Esophagus mucosa (tissue), 1 donor: ENCODE measurements around the gene UTS2B. TPM values are rescaled to one million over a fixed set of nuclear protein-coding genes. Genes with fewer than 3 reads are reported as not detected.

ENCODE experiments used
- ATAC-seq: fragments of 200-7000 bp; cut with Tn5 transposase; one replicate; pipeline ENCODE4 v1.9.1; 2020
- total RNA-seq: library from RNA; stranded (reverse); gene quantifications from one replicate; pipeline ENCODE4 v1.2.4, GENCODE V29; 2023
- donor health status: DM: yes; HTN: yes; CAD: no.

Gene UTS2B
- total RNA-seq, 1 donor from 2014 or later, result not detected

DNA sequence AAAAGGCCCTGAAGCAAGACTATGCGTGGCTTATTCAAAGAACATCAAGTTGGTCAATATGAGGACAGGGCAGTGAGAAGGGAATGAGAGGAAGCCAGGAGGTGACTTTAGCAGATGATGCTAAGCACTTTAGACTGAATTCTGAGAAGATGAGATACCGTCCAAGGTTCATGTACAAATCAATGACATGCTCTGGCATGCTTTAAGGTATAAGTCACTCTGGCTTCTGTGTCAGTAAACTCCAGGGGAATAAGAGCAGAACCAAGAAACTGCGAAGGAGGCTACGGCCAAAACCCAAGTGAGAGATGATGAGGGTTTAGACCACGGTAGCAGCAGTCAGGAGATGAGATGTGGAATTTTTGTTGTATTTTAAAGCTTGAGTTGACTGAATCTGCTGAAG lies 10.0 kb downstream of the UTS2B start:
- ATAC-seq, result peak; percentile 20

DNA sequence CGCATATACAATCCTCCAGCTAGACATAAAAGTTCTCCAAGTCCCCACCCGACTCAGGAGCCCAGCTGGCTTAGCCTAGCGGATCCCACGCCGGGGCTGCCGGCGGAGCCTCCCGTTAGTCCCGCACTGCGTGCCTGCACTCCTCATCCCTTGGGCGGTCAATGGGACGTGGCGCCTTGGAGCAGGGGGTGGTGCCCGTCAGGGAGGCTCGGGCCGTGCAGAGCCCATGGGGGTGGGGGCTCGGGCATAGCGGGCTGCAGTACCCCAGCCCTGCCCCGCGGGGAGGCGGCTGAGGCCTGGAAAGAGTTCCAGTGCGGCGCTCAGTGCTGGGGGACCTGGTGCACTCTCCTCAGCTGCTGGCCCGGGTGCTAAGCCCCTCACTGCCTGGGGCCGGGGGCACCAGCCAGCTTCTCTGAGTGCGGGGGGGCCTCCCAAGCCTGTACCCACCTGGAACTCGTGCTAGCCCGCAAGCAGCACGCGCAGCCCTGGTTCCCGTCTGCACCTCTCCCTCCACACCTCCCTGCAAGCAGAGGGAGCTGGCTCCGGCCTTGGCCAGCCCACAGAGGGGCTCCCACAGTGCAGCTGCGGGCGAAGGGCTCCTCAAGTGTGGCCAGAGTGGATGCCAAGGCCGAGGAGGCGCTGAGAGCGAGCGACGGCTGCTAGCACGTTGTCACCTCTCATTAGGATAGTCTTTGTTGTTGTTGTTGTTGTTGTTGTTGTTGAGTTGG lies 13.3 kb downstream of the UTS2B start:
- no peak for ATAC-seq

DNA sequence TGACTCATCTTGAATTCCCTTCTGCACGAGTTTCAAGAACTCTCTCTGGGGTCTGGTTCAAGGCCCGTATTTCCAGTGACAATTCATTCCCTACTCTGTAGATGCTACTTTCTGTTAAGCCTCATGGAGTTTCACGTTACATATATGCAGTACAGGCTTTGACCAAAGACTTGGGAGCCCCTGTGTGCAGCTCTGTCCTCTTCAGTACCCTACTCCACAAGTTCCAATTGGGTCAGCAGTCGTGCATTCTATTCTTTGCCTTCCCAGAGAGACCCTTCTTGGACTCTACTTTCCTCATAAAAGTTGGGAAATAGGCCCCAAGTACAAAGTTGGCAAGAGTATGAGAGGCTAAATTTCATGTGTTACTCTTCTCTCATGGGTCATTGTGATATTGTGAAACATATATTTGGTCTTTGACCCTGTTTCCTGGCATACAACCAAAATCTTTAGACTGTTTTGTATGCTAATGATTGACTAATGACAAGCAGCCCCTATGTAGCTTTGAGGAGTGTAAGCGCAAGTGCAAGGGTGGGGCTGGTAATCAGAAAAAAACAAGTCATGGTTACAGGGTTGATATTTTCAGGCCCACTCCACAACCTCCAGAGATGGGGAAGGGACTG lies 16.1 kb downstream of the UTS2B start:
- no peak for ATAC-seq

DNA sequence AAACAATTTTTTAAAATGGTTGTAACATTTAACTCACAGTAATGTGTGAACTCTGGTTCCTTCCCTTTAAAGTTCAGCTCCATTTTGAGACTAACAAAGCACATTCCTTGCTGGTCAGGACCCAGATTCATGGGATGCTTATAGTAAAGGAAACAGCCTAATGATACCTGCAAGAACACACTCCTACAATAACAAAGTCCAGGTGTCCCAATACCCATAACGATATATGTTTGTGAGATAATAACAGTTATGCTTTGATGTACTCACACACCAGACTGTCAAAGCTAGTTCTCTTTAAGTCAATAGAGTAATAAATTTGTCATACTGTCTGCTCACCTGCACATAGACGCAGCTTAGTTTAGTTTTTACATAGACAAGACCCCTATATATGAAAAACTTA lies 17.0 kb downstream of the UTS2B start:
- no peak for ATAC-seq

DNA sequence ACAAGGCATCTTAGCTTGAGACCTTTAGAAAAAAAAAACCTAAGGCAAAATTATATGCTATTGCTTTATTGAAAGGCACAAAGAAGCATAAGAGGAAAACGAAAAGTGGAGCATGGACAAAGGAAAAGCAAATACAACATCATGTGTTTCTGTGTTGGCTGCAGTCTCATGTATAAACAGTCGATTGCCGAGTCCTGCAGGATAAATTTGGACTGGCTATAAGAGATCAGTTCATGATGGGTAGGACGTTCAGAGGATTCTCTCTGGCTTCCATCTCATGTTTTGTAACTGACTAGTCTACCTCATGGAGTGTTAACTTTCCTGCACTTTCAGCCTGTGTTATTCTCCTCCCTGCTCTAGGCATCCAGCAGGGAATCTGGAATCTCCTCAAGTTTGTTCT lies 23.0 kb downstream of the UTS2B start:
- no peak for ATAC-seq

DNA sequence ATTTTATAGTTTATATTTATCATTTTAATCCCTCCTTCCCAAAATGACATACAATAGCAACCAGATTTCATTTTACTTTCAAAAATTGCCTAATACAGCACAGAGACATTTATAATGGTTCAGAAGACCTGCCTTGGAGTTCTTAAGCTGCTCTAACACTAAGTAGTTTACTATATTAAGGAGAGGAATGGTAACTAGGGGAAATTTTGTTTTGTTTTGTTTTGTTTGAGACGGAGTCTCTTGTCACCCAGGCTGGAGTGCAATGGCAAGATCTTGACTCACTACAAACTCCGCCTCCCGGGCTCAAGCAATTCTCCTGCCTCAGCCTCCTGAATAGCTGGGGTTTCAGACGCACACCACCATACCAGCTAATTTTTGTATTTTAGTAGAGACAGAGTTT lies 23.9 kb downstream of the UTS2B start:
- ATAC-seq, result no peak

DNA sequence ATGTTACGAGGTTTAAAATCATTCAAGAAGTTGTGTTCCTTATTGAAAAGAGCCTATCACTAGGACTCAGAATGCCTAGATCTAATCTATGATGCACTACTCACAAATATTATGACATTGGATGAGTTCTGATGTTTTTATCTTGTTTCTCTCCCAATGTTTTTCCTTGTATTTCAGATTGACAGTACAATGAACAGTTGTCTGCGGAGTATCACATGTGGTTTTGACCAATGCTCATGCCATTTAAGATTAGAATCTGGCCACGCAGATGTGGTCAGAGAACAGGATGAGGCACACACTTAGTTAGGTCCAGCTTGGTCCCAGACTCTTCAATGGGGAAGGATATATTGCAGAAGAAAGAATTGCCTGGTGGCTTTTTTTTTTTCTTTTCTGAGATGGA lies 26.7 kb downstream of the UTS2B start:
- ATAC-seq, result no peak

DNA sequence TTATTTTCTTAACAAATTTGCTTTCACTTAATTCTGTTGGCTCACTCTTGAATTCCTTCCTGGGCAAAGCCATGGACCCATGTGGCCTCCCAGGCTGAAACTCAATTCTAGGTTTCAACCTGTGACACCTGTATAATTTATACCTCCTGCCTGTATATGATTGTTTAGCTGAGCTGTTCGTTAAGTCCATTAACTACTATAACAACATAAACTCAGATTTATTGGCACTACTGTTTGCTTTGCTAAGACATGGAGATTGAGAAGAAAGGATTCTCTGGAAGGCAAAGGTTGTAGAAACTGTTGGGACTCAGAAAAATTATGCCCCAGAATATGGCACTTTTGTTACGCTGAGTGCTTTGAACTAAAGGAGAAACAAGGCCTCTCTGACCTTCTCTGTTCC lies 27.9 kb downstream of the UTS2B start:
- no peak for ATAC-seq

DNA sequence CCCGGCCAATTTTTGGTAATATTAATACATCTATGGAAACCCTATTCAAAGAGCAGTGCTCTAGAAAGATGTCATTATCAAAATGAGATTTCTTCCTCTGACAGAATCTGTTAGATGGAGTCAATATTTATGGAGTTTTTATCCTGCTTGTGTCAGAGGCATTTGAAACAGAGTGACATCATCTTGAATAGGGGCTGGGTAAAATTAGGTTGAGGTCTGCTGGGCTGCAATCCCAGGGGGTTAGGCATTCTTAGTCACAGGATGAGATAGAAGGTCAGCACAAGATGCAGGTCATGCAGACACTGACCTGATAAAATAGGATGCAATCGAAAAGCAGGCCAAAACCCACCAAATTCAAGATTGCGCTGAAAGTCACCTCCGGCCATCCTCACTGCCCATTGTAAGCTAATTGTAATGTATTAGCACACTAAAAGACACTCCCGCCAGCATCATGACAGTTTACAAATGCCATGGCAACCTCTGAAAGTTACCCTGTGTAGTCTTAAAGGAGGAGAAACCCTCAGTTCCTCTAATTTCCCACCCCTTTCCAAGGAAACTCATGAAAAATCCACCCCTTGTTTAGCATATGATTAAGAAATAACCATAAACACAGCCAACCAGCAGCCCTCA lies 28.4 kb downstream of the UTS2B start:
- no peak for ATAC-seq

DNA sequence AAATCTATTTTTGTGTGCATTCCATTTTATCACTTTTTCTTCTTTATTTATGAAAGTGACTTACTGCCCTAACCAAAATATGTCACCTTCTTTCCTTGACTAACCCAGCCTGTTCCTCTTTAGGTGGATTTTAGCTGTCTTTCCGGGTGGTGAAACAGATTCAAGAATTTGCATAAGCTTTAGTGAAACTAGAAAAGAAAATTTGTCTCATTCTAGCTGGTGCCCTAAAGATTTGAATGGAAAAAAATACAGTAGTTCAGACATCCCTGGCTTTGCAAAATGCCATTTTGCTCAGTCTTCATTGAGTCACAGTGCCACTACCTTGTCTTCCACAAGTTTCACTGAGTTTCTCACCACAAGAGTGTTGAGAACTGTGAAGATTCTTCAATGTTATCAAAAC lies 29.3 kb downstream of the UTS2B start:
- peak; percentile 18 for ATAC-seq

DNA sequence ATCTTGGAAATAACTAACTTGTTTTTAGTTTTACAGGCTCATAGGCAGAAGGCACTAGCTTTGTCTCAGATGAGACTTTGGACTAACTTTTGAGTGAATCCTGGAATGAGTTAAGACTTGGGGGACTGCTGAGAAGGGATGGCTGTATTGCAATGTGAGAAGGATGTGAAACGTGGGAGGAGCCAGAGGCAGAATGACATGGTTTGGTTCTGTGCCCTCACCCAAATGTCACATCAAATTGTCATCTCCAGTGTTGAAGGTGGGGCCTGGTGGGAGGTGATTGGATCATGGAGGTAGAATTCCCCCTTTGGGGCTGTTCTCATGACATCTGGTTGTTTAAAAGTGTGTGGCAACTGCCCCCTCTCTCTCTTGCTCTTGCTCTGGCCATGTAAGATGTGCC lies 29.9 kb downstream of the UTS2B start:
- ATAC-seq, result no peak

DNA sequence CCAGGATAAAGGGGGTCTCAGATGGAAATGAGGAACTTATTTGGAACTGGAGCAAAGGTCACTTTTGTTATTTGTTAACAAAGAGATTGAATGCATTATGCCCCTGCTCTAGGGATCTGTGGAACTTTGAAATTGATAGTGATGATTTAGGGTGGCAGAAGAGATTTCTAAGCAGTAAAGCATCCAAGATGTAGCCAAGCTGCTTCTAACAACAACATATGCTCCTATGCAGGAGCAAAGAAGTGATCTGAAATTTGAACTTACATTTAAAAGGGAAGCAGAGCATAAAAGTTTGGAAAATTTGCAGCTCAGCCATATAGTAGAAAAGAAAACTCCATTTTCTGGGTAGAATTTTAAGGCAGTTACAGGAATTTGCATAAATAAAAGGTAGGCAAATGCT lies 31.5 kb downstream of the UTS2B start:
- ATAC-seq, result no peak

DNA sequence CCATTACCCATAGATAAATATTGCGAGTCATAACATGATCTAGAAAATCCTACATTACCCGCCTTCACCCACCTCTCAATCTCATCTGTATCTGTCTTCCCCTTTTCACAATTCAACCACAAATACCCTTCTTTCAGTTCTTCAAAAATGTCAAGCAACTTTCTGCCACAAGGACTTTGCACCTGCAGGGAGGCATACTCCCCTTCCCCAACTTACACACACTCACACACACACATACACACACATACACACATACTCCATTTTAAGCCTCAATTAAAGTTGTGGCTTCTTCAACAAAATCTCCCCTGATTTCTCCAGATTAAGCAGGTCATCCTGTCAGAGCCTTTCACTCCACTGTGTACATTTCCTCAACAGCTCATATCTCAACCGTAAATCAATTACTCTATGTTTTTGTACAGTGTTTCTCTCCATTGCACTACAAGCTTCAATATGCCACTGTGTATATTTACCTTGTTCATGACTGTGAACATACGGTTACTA lies 34.2 kb downstream of the UTS2B start:
- peak; percentile 60 for ATAC-seq

DNA sequence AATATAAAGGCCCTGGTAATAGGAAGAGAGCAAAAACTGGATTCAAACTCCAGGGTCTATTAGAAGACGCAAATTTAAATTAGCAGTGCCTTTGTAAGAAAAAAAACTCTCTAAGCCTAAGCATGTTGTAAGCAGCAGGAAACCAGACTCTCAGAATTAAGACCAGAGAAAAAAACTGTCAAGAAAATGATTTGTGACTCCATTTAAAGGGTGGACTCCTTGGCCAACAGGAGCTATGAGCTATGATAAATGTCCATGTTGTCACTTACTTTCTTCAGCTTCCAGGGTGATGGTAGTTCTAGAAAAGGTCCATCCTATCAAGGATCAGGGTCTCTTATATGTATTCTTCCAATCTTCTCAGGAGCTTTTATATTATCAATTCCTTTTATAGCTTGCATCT lies 36.0 kb downstream of the UTS2B start:
- no peak for ATAC-seq

DNA sequence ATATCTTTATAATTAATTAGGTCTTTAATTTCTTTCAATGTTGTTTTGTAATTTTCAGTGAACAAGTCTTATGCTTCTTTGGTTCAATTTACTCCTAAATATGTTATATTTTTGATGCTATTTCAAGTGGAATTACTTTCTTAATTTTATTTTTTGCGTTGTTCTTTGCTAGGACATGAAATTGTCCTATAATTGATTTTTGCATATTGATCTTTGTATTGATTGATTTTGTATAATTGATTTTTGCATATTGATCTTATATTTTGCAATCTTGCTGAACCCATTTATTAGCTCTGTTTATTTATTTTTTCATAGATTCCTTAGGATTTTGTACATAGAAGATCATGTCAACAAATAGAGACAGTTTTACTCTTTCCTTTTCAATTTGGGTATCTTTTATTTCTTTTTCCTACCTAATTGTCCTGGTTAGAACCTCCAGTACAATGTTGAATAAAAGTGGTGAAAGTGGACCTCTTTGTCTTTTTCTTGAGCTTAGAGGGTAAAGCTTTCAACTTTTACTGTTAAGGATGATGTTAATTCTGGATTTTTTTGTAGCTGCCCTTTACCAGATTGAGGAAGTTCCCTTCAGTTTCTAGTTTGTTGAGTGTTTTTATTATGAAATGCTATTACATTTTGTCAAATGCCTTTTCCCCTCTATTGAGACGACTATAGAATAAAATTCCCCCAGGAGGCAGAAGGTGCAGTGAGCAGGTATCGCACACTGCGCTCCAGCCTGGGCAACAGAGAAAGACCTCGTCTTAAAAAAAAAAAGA lies 37.9 kb downstream of the UTS2B start:
- no peak for ATAC-seq

DNA sequence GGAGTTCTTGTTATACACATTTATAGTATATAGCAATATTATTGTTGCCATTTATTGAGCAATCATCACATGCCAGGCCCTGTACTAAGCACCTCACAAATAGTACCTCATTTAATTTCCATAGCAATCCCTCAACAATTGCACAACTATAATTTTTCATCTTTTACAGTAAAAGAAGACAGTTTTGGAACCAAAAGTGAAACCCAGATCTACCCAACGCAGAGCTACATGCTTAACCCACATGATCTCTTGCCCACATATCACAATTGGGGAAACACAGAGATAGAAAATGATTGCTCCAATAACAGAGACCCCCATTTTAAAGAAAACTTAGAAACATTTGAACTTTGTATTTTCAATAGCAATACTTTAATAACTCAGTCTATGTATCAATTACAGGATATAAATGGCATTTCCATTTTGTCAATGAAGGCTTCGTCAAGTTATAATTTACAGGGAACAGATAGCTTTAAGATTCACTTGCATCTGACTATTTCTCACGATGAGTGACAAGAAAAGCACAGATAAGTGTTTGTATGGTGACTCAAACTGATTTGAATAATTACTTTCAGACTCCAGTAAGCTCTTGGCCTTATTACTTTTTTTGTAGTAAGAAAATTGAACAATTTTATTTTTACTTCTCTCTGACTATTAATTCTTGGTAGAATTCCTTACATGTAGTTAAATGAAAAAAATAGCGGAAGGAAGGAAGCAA lies 39.9 kb downstream of the UTS2B start:
- peak; percentile 45 for ATAC-seq

DNA sequence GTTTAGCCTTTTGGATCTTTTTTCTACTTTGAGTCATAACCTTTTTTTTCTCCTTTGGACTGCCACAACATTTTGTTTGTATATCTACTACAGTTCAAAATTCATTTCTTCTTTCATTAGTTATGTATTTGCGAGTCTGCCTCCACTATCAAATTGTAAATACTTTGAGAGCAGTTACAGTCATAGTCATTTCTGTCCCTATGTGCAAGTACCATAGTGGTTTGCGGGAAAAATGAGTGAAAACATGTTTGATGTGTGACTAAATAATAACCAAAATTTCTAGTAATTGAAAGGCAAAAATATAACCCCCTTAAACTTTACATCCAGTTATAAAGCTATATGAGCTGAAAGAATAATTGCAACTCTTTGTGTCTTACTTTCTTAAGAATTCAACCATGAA lies 46.9 kb downstream of the UTS2B start:
- ATAC-seq, result no peak

DNA sequence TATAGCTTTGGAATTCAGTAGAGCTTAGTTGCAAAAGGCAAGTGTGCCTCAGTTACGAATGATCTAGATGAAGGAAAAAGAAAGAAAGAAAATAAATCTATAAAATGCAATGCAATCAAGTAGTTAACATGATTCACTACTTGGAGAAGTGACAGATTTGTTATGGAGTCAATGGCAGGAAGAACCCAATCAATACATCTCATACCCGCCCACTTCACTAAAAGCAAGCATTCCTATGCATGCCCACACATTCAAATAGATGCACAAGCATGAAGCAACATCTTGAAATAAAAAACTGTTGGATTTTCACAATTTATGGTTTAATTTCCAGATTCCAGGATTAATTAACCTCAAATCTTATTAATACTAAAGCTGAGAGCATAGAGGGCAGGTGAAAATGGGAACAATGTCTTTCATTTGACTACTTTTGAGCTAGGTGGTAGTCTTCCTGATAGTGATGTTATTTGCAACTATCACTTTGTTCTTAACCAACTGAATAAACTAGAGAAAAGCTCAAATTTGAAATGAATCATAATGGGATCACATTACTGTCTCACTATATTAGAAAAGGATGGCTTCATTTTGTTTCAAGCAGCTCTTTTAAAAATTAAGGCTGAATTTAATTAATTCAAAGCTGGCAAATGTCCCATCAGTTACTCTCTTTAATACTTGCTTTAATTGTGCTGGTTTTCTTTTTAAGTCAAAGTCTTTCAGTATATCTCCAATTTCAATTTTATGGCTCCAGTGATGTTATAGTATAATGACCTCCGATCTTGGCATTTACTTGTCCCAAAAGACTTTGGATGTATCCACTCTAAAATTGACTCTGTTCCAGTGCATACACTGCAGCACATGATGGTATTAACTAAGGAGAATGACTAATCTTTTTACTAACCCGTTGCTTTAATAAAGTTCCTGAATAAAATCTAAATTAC lies 47.8 kb downstream of the UTS2B start:
- no peak for ATAC-seq

DNA sequence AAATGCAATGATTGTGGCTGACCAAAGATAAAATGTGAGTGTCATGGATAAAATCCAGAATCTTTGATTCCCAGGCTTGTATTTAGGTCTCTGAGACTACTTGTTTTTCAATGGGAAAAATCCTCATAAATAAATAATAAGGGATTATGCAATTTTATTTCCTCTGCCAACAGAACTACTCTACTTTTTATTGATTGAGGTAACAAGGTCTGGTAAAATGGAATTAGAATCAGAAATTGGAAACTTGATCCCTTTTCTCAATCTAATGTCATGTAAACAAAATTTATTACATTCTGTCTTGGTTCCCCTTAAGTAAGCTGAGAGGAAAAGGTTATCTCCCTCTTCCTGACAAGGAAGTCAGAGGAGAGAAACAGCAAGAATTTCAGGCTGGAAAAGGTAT lies 49.4 kb downstream of the UTS2B start:
- no peak for ATAC-seq

DNA sequence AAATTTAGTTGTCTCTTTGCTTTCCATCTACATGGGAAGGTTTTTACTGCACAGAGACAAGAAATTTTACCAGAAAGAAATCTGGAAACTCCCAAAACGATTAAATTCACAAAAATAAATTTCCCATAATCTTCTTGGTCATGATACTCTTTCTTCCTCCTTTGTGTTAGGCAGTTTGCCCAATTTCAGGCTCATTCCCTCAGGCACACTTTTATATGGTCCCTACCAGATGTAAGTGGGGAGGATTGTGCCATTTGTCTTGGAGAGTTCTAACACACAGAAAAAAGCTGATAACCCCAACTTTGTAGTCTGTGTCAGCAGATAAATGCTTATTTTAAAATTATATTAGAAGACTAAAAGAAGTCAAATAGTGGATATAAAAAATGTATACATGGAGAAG lies 50.2 kb downstream of the UTS2B start:
- ATAC-seq, result no peak

DNA sequence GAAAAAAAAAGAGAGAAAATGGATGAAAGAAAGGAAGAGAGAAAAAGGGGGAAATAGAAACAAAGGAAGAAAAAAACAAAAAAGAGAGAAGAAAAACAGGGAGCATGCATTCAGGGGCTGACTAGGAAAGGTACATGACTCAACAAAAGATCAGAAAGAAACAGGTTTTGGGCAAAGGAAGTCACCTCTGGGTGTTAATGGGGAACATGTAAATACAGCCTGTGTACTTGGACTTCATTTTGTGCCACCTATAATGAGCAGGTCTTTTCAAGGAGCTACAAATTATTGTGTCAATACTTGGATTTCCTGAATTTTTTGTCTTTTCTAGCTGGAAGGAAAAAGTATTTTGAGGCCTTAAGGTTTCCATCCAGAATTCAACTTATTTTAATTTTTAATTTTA lies 54.6 kb downstream of the UTS2B start:
- ATAC-seq, result no peak
